NCI-H2196 (cell line): ENCODE measurements around the gene DNAJB13.
"Not testable (repeated sequence)": the region's sequence is repeated elsewhere in the genome, so short reads cannot be mapped to it uniquely, and the experiment has no call there.

ENCODE experiments used
- DNase-seq: peaks from one replicate; lab custom pipeline; 2025; ENCODE audit not compliant: unreplicated experiment; lab: John Stamatoyannopoulos, UW

Gene DNAJB13

GRCh38 chr11:73950869-73951710 is at the start of gene DNAJB13:
Gene DNAJB13, plus strand, starts transcription at chr11:73951026. Its CDS starts 44 bp downstream, at chr11:73951070.
- DNase-seq = peak; percentile 85

DNA sequence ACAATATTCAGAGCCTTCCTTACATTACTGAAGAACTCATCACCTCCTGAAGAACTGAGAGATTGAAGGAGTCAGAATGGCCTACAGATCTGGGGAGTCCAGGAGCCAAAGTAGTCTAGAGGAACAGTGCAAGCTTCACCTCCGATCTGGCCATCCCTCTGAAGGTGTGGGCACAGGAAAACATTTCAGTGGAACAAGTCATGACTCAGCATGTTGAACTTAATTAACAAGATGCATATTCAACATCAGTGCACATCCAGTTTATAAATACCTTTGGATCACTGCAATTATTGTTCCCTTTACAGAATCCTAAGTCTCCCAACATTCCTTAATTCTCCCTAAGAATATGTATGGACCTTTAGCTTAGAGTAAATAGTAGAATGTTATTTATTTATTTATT is 48.5 kb upstream of the DNAJB13 start:
- DNase-seq = no peak

GRCh38 chr11:73907191-73907590 is 43.6 kb upstream of the DNAJB13 start:
- DNase-seq = no peak

- no peak for DNase-seq
These were observed 38.8 kb upstream of the DNAJB13 start for GRCh38 chr11:73912026-73912425.

- DNase-seq = no peak
These were observed 37.4 kb upstream of the DNAJB13 start for GRCh38 chr11:73913472-73913871.

DNA sequence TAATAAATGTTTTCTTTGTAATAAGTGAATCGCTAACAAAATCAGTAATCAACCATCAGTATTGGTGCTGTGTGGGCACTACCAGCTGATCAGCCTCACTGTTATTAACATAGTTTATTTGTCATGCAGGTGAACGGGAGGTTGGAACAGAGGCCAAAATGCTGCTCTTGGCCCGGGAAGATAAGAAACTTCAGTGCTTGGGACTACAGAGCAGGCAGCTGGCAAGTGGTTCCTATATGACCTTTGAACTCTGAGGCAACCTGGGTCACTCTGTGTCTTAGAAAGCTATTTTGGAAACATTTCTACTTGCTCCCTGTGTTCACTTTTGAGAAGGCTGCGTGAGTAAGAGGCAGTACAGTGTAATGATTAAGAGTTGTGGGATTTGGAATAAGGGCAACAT is 36.5 kb upstream of the DNAJB13 start:
- no peak for DNase-seq

GRCh38 chr11:73916435-73916834 is 34.4 kb upstream of the DNAJB13 start:
- peak; percentile 5 for DNase-seq

DNA sequence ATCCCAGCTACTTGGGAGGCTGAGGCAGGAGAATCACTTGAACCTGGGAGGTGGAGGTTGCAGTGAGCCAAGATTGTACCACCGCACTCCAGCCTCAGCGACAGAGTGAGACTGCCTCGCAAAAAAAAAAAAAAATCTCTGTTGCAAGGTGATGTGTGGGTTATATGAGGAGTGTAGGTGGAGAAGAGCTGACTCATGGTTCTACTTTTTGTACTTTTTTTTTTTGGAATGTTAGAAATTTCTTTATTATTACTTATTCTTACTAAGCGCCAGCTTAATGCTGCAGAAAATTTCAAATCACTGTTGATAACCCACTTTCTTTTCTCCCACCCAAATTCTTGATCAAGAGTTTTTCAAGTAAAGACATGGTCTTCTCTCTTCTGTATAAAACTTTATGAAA is 29.6 kb upstream of the DNAJB13 start:
- no peak for DNase-seq

GRCh38 chr11:73929388-73929787 is 21.4 kb upstream of the DNAJB13 start:
- DNase-seq = no peak

DNA sequence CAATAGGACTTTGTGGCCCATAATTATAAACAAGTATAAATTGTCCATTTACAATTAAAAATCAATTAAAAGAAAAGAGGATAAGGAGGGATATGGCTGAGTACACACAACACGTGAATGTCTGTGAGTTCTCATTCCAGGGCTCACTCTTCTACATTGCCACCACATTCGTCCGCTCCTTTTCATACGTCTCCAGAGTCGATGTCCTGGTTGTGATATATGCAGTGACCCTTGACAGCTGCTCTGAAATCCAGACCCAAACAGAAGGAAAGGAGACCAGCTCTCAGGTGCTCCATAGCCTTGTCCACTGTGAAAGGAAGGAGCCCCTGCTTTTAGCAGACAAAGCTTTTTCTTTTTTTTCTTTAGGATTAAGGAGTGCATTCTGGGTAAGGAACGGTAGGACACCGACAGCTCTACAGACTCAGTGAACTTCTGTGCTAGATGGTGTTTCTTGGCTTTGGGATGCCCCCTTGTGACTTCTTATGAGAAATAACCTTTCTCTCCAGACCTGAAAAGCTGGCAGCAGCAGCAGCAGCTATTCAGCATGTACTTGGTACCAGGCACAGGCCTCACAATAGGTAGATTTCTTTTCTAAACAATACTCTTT is 19.7 kb upstream of the DNAJB13 start:
- DNase-seq = peak; percentile 68

DNA sequence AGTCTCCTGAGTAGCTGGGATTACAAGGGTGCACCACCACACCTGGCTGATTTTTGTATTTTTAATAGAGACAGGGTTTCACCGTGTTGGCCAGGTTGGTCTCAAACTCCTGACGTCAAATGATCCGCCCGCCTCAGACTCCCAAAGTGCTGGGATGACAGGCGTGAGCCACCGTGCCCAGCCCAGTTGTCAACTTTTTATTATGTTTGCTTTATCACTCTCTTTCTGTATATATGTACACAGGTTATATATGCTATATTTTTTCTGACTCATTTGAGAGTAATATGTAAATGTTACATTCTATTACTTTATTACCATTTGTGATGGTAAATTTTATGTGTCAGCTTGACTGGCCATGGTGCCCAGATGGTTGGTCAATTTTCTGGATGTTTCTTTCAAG is 18.9 kb upstream of the DNAJB13 start:
- DNase-seq = no peak

- no peak for DNase-seq
These were observed 18.0 kb upstream of the DNAJB13 start for GRCh38 chr11:73932781-73933180.

DNA sequence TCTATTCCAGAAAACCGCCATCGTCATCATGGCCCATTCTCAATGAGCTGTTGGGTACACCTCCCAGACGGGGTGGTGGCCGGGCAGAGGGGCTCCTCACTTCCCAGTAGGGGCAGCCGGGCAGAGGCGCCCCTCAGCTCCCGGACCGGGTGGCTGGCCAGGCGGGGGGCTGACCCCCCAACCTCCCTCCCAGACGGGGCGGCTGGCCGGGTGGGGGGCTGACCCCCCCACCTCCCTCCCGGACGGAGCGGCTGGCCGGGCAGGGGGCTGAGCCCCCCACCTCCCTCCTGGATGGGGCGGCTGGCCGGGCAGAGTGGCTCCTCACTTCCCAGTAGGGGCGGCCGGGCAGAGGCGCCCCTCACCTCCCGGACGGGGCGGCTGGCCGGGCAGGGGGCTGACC is 14.8 kb upstream of the DNAJB13 start:
- DNase-seq = not testable (repeated sequence)

DNA sequence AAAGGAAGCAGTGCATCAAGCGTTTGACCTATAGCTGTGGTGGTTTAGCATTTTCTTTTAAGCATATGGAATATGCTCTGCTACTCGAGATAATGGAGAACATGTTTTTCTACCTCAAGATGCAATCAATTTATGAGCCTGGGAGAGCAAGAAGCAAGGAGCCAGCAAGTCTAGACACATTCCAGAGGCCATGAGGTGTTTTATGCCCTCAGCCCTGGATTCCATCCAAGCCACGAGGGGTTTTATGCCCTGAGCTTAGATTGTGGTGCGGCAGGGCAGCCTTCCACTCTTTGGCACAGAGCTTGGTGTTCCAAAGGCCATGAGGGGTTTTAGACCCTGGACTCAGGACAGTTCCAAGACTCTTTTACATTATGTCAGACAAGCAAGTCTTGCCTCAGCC is 11.7 kb upstream of the DNAJB13 start:
- DNase-seq = no peak

GRCh38 chr11:73940801-73941570 is 9.8 kb upstream of the DNAJB13 start:
- DNase-seq = no peak

DNA sequence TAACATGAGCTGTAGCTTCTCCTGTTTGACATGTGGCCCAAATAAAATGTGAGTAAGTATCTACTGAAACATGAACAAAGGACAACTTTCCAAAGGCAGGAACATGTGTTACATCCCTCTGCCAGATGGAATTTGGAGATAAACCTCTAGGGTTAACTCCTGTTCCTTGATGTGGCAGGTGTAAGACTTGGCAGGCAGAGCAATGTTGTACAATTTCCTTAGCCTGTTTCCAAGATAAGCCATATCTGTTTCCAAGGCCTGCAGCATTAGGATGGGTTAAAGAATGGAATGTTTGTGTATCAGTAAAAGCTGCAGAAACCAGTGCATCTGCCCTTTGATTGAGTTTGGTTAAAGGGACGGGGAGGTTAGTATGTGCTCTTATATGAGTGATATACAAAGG is 8.8 kb upstream of the DNAJB13 start:
- DNase-seq = no peak

DNA sequence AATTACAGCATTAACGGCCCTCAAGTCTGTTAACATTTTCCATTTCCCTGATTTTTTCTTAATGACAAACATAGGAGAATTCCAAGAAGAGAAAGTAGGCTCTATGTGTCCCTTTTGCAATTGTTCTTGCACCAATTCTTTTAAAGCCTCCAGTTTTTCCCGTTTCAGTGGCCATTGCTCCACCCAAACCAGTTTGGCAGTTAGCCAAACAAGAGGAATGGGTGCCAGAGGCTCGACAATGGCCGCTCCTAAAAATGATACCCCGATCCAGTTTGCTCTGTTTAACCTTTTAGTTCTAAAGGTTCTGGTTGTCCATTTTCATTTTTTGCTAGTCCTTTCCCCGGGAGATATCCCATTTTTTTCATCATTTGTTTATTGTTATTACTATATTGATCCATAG is 6.7 kb upstream of the DNAJB13 start:
- no peak for DNase-seq

DNA sequence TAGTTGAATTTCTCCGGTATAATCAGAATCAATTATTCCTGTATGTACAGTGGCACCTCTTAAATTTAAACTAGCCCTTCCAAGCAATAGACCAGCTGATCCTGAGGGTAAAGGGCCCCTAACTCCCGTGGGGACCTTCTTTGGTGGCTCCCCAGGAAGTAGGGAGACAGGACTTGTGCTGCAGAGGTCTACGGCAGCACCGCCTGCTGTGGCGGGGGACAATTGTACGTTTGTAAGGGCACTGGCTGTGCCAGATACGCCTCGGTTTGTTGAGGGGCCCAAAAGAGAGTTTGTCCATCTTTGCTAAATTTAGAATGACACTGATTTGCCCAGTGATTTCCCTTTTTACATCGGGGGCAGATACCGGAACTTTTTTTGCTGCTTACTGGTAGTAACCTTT is 5.9 kb upstream of the DNAJB13 start:
- DNase-seq = no peak

GRCh38 chr11:73945396-73945795 is 5.4 kb upstream of the DNAJB13 start:
- no peak for DNase-seq

- DNase-seq = no peak
These were observed 3.9 kb upstream of the DNAJB13 start for GRCh38 chr11:73946798-73947458.

GRCh38 chr11:73949246-73949645 is 1.6 kb upstream of the DNAJB13 start:
- no peak for DNase-seq
